MM.1S (cell line): ENCODE measurements around the gene KCNH2.

Experiments
- DNase-seq: peaks from one replicate; pipeline ENCODE4 v3.0.0-alpha.2; 2015
- H2AFZ ChIP-seq: fragments of 300-600 bp; sonication (generic); 2 replicates; pipeline ENCODE4 v1.6.0; 2016; ENCODE audit warnings: antibody characterized with exemption, low read length
- H3F3A ChIP-seq: fragments of 300-600 bp; sonication (generic); 2 replicates; pipeline ENCODE4 v1.6.1; 2016; ENCODE audit warnings: mild to moderate bottlenecking, antibody characterized with exemption, low read length, moderate library complexity, mixed read lengths; ENCODE audit not compliant: insufficient read depth
- H3K27ac ChIP-seq: fragments of 300-600 bp; sonication (generic); 2 replicates; pipeline ENCODE4 v1.5.1; 2016; ENCODE audit warnings: mild to moderate bottlenecking, low read length
- H3K27me3 ChIP-seq: fragments of 300-600 bp; sonication (generic); replicated peaks from 2 replicates; pipeline ENCODE4 v1.6.0; 2016; ENCODE audit warnings: low read length; ENCODE audit not compliant: insufficient read depth
- H3K36me3 ChIP-seq: fragments of 300-600 bp; sonication (generic); replicated peaks from 2 replicates; pipeline ENCODE4 v1.6.1; 2016; ENCODE audit warnings: mild to moderate bottlenecking, low read length, mixed read lengths; ENCODE audit not compliant: insufficient read depth
- H3K4me1 ChIP-seq: fragments of 300-600 bp; sonication (generic); 2 replicates; pipeline ENCODE4 v1.6.1; 2016; ENCODE audit warnings: low read length, mixed read lengths
- H3K4me2 ChIP-seq: fragments of 300-600 bp; sonication (generic); 2 replicates; pipeline ENCODE4 v1.6.0; 2016; ENCODE audit warnings: low read depth, low read length
- H3K4me3 ChIP-seq: fragments of 300-600 bp; sonication (generic); 2 replicates; pipeline ENCODE4 v1.5.1; 2016; ENCODE audit warnings: low read length, mixed read lengths
- H3K79me2 ChIP-seq: fragments of 300-600 bp; sonication (generic); 2 replicates; pipeline ENCODE4 v1.6.1; 2016; ENCODE audit warnings: mixed run types, low read length, mixed read lengths
- H3K9ac ChIP-seq: fragments of 300-600 bp; sonication (generic); 2 replicates; pipeline ENCODE4 v1.6.1; 2016; ENCODE audit warnings: low read length, mixed read lengths
- H3K9me2 ChIP-seq: fragments of 300-600 bp; sonication (generic); replicated peaks from 2 replicates; pipeline ENCODE4 v1.6.1; 2016; ENCODE audit warnings: mild to moderate bottlenecking, low read length, mixed read lengths; ENCODE audit not compliant: insufficient read depth
- H3K9me3 ChIP-seq: fragments of 300-600 bp; sonication (generic); replicated peaks from 2 replicates; pipeline ENCODE4 v1.6.1; 2016; ENCODE audit warnings: mild to moderate bottlenecking, low read length, mixed read lengths; ENCODE audit not compliant: insufficient read depth
- H4K20me1 ChIP-seq: fragments of 300-600 bp; sonication (generic); 2 replicates; pipeline ENCODE4 v1.6.1; 2016; ENCODE audit warnings: mild to moderate bottlenecking, low read length, moderate library complexity, mixed read lengths; ENCODE audit not compliant: insufficient read depth
- CTCF ChIP-seq: fragments of 300-600 bp; sonication (generic); IDR thresholded peaks from 2 replicates; pipeline ENCODE4 v1.5.1; 2016; ENCODE audit warnings: antibody characterized with exemption, low read length, mixed read lengths
- EZH2 ChIP-seq: fragments of 300-600 bp; sonication (generic); optimal IDR thresholded peaks from 2 replicates; pipeline ENCODE3; 2017; ENCODE audit warnings: low read depth, mild to moderate bottlenecking, antibody characterized with exemption, low read length, mixed read lengths
- EZH2phosphoT487 ChIP-seq: fragments of 300-600 bp; sonication (generic); IDR thresholded peaks from 2 replicates; pipeline ENCODE4 v1.6.1; 2018; ENCODE audit warnings: antibody characterized with exemption, low read length

KCNH2 gene

GRCh38 chr7:151007469-151007898 is 29.4 kb upstream of the KCNH2 start:
- Histone ChIP-seq H3K9ac (no peak overlapping the region), H3K36me3 (no peaks in the 10 kb centered on the region), H3K9me3 (no peaks in the 10 kb centered on the region), H3K9me2 (no peaks in the 10 kb centered on the region), H3K4me2 (peak overlapping the region; percentile 60; the same call in 1 of the 2 replicates), H3K4me1 (no peaks in the 10 kb centered on the region), H3K27me3 (peaks cover 9% of the 10 kb centered on the region), H3K79me2 (no peaks in the 10 kb centered on the region), H2AFZ (peak overlapping the region; percentile 61), H3F3A (no peaks in the 10 kb centered on the region), H4K20me1 (no peaks in the 10 kb centered on the region), H3K4me3 (0 out of 2 replicates have a peak overlapping the region, but pooled peaks have one; percentile 49), H3K27ac (no peak overlapping the region)
- TF ChIP-seq CTCF, result no peak
- no peak for DNase-seq

- Histone ChIP-seq H3K9me3 (no peaks in the 10 kb centered on the region), H3K79me2 (no peaks in the 10 kb centered on the region), H4K20me1 (no peaks in the 10 kb centered on the region), H3K27me3 (peaks cover 2% of the 10 kb centered on the region; the same call in 1 of the 2 replicates), H3K4me3 (no peak overlapping the region), H3F3A (no peaks in the 10 kb centered on the region), H3K27ac (no peak overlapping the region), H3K9ac (no peak overlapping the region), H3K4me1 (no peaks in the 10 kb centered on the region), H3K4me2 (no peak overlapping the region), H2AFZ (no peak overlapping the region), H3K36me3 (no peaks in the 10 kb centered on the region), H3K9me2 (no peaks in the 10 kb centered on the region)
- TF ChIP-seq EZH2phosphoT487, result no peak
- no peak for TF ChIP-seq CTCF
- TF ChIP-seq EZH2, result no peak
- no peak for DNase-seq
These were observed 28.6 kb upstream of the KCNH2 start for GRCh38 chr7:151006590-151007300.

GRCh38 chr7:151005566-151005965 is 27.4 kb upstream of the KCNH2 start:
- TF ChIP-seq EZH2phosphoT487 (no peak), CTCF (no peak), EZH2 (no peak)
- Histone ChIP-seq H3K4me1 (no peaks in the 10 kb centered on the region), H3K4me2 (no peak overlapping the region)

More at GRCh38 chr7:151005566-151005965, 27.4 kb upstream of the KCNH2 start:
- Histone ChIP-seq H3K9me3 (no peaks in the 10 kb centered on the region), H3K27me3 (no peaks in the 10 kb centered on the region), H4K20me1 (no peaks in the 10 kb centered on the region), H3K4me3 (no peak overlapping the region), H2AFZ (no peak overlapping the region), H3K36me3 (no peaks in the 10 kb centered on the region), H3F3A (no peaks in the 10 kb centered on the region), H3K9me2 (no peaks in the 10 kb centered on the region), H3K9ac (no peak overlapping the region), H3K79me2 (no peaks in the 10 kb centered on the region), H3K27ac (no peak overlapping the region)
- DNase-seq, result no peak
